ENCODE data around the gene ELFN1. TPM values are rescaled to one million over a fixed set of nuclear protein-coding genes. Genes with fewer than 3 reads are reported as not detected.

The ELFN1 gene
- total and polyA plus RNA-seq, 4 donors = 0.43 to 3.5 (median 3.4) TPM

DNA sequence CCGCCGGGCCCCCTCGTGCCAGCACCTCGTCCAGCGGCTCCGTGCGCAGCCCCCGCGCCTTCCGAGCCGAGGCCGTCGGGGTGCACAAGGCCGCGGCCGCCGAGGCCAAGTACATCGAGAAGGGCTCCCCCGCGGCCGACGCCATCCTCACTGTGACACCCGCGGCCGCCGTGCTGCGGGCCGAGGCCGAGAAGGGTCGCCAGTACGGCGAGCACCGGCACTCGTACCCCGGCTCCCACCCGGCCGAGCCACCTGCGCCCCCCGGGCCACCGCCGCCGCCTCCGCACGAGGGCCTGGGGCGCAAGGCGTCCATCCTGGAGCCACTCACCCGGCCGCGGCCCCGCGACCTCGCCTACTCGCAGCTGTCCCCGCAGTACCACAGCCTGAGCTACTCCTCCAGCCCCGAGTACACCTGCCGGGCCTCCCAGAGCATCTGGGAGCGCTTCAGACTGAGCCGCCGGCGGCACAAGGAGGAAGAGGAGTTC is 76.5 kb downstream of the ELFN1 start:
- Histone ChIP-seq H3K27me3 (ENCODE audit: control insufficient read depth in 4 of 4, insufficient read depth in 4 of 4, low read length in 3 of 4) (no peaks in the 10 kb centered on the region), H3K9me3 (ENCODE audit: control insufficient read depth in 4 of 4, low read length in 3 of 4) (no peaks in the 10 kb centered on the region), H3K4me1 (ENCODE audit: control insufficient read depth in 4 of 4, insufficient read depth in 4 of 4, low read length in 3 of 4) (peaks cover 0 to 11% (median 4%) of the 10 kb centered on the region in 4 donors), H3K36me3 (ENCODE audit: control insufficient read depth in 4 of 4, insufficient read depth in 3 of 4, low read depth in 1 of 4, low read length in 3 of 4) (peaks cover 0 to 9% (median 2%) of the 10 kb centered on the region in 4 donors), H3K9ac (ENCODE audit: low read depth in 1 of 2, low read length in 2 of 2) (no peak overlapping the region), H3K27ac (ENCODE audit: low read depth in 1 of 2, low read length in 2 of 2) (no peak overlapping the region), H3K4me3 (ENCODE audit: low read depth in 1 of 3, low read length in 3 of 3) (no peak overlapping the region)
- WGBS = 96% methylated on average over 60 of the region's 60 CpGs
- no peak for DNase-seq (ENCODE audit: low spot score)
- TF ChIP-seq GABPA (IDR thresholded peaks at IDR 0.05 in 1 of 2, conservative IDR thresholded peaks at IDR 0.05 in 1 of 2) = no peak
- no peak for TF ChIP-seq TAF1 (conservative IDR thresholded peaks at IDR 0.05)
- TF ChIP-seq YY1 (IDR thresholded peaks at IDR 0.05) = no peak
- no peak for TF ChIP-seq NR2F2 (IDR thresholded peaks at IDR 0.05)
- no peak for TF ChIP-seq HNF4A (conservative IDR thresholded peaks at IDR 0.05)
- TF ChIP-seq, protein P1, sequence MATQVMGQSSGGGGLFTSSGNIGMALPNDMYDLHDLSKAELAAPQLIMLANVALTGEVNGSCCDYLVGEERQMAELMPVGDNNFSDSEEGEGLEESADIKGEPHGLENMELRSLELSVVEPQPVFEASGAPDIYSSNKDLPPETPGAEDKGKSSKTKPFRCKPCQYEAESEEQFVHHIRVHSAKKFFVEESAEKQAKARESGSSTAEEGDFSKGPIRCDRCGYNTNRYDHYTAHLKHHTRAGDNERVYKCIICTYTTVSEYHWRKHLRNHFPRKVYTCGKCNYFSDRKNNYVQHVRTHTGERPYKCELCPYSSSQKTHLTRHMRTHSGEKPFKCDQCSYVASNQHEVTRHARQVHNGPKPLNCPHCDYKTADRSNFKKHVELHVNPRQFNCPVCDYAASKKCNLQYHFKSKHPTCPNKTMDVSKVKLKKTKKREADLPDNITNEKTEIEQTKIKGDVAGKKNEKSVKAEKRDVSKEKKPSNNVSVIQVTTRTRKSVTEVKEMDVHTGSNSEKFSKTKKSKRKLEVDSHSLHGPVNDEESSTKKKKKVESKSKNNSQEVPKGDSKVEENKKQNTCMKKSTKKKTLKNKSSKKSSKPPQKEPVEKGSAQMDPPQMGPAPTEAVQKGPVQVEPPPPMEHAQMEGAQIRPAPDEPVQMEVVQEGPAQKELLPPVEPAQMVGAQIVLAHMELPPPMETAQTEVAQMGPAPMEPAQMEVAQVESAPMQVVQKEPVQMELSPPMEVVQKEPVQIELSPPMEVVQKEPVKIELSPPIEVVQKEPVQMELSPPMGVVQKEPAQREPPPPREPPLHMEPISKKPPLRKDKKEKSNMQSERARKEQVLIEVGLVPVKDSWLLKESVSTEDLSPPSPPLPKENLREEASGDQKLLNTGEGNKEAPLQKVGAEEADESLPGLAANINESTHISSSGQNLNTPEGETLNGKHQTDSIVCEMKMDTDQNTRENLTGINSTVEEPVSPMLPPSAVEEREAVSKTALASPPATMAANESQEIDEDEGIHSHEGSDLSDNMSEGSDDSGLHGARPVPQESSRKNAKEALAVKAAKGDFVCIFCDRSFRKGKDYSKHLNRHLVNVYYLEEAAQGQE (IDR thresholded peaks at IDR 0.05) = no peak
- TF ChIP-seq ATF3 (IDR thresholded peaks at IDR 0.05) = no peak
- no peak for TF ChIP-seq FOXA2 (IDR thresholded peaks at IDR 0.05)
- TF ChIP-seq RAD21 (IDR thresholded peaks at IDR 0.05) = no peak
- TF ChIP-seq FOXA1 (IDR thresholded peaks at IDR 0.05) = no peak
- no peak for TF ChIP-seq SP1 (IDR thresholded peaks at IDR 0.05)
- TF ChIP-seq, protein P2, sequence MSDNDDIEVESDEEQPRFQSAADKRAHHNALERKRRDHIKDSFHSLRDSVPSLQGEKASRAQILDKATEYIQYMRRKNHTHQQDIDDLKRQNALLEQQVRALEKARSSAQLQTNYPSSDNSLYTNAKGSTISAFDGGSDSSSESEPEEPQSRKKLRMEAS (IDR thresholded peaks at IDR 0.05) = no peak
- no peak for TF ChIP-seq JUND (IDR thresholded peaks at IDR 0.05)
- no peak for TF ChIP-seq CTCF (IDR thresholded peaks at IDR 0.05; ENCODE audit: low read depth, low read length, missing input control)
- TF ChIP-seq EGR1 (IDR thresholded peaks at IDR 0.05; ENCODE audit: low read depth in 2 of 2) = no peak
- no peak for TF ChIP-seq HNF4G (IDR thresholded peaks at IDR 0.05)
- no peak for TF ChIP-seq RXRA (IDR thresholded peaks at IDR 0.05)
- TF ChIP-seq, protein P3, sequence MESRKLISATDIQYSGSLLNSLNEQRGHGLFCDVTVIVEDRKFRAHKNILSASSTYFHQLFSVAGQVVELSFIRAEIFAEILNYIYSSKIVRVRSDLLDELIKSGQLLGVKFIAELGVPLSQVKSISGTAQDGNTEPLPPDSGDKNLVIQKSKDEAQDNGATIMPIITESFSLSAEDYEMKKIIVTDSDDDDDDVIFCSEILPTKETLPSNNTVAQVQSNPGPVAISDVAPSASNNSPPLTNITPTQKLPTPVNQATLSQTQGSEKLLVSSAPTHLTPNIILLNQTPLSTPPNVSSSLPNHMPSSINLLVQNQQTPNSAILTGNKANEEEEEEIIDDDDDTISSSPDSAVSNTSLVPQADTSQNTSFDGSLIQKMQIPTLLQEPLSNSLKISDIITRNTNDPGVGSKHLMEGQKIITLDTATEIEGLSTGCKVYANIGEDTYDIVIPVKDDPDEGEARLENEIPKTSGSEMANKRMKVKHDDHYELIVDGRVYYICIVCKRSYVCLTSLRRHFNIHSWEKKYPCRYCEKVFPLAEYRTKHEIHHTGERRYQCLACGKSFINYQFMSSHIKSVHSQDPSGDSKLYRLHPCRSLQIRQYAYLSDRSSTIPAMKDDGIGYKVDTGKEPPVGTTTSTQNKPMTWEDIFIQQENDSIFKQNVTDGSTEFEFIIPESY (IDR thresholded peaks at IDR 0.05) = no peak
